Right lobe of liver (tissue), 4 donors: Measurements from ENCODE around the gene ARHGEF16.

Experiments
- POLR2A ChIP-seq: fragments of 450-650 bp; IDR thresholded peaks from one replicate; pipeline ENCODE4 v1.6.1; 2017; ENCODE audit warnings: antibody characterized with exemption, mild to moderate bottlenecking
- TF ChIP-seq, protein P1 (sequence below), 4 donors: fragments of 200-600 bp in 3 of 4; fragments of 450-650 bp in 1 of 4; IDR thresholded peaks; one replicate each; pipeline versions ENCODE4 v1.5.1 to v1.8.0; 2016 to 2022; ENCODE audit warnings: antibody characterized with exemption in 4 of 4, mild to moderate bottlenecking in 2 of 4
- donor health status: DM: no; HTN: no; CAD: no.
- donor health status: DM: no; HTN: no; CAD: no.
- donor health status: DM: no; HTN: yes; CAD: no.

DNA sequence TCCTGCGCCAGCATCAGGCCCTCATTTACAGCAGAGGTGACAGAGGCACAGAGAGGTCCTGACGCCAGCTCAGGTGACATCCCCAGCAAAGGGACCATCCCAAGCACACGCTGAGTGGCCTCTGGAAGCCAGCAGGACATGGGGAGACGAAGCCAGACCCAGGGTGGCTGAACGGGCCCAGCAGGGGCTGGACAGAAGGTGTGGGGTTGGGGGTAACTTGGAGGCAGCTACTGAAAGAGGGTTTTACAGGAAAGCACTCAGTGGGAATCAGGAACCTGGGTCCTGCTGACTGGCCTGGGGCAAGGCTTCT is 1.6 kb upstream of the ARHGEF16 start:
- TF ChIP-seq, protein P1, sequence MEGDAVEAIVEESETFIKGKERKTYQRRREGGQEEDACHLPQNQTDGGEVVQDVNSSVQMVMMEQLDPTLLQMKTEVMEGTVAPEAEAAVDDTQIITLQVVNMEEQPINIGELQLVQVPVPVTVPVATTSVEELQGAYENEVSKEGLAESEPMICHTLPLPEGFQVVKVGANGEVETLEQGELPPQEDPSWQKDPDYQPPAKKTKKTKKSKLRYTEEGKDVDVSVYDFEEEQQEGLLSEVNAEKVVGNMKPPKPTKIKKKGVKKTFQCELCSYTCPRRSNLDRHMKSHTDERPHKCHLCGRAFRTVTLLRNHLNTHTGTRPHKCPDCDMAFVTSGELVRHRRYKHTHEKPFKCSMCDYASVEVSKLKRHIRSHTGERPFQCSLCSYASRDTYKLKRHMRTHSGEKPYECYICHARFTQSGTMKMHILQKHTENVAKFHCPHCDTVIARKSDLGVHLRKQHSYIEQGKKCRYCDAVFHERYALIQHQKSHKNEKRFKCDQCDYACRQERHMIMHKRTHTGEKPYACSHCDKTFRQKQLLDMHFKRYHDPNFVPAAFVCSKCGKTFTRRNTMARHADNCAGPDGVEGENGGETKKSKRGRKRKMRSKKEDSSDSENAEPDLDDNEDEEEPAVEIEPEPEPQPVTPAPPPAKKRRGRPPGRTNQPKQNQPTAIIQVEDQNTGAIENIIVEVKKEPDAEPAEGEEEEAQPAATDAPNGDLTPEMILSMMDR (IDR thresholded peaks at IDR 0.05) = no peak
- TF ChIP-seq POLR2A = no peak
